Stimulated activated naive B cell treated with anti-CD40 and anti-IgM and Interleukin-4, amounts not matched to agents 10 μg/mL and 1 μg/mL and 100 μg/mL, for 72 hours (primary cell): Measurements from ENCODE around the gene FMR1NB.

Experiments used
- ATAC-seq, 2 donors: fragments of 150-1000 bp; cut with Tn5 transposase; replicated peaks; 2 replicates each; pipeline ENCODE4 v1.10.0; 2021; ENCODE audit warnings: moderate library complexity in 1 of 2
- DNase-seq: peaks from one replicate; pipeline ENCODE4 v3.0.0; 2021
- H3K27ac Mint-ChIP-seq: one replicate; pipeline ENCODE4 v1.8.0; 2022; ENCODE audit warnings: mild to moderate bottlenecking, mixed read lengths
- H3K27me3 Mint-ChIP-seq, 2 donors: one replicate each; pipeline ENCODE4 v1.8.0; 2022; ENCODE audit warnings: mixed read lengths in 2 of 2
- H3K36me3 Mint-ChIP-seq, 2 donors: one replicate each; pipeline ENCODE4 v1.8.0; 2022; ENCODE audit warnings: mixed read lengths in 2 of 2, mild to moderate bottlenecking in 1 of 2
- H3K4me1 Mint-ChIP-seq, 2 donors: one replicate each; pipeline ENCODE4 v1.8.0; 2022; ENCODE audit warnings: mixed read lengths in 2 of 2, mild to moderate bottlenecking in 1 of 2
- H3K4me3 Mint-ChIP-seq, 2 donors: one replicate each; pipeline ENCODE4 v1.8.0; 2022; ENCODE audit warnings: mild to moderate bottlenecking in 2 of 2, mixed read lengths in 2 of 2, moderate library complexity in 1 of 2
- H3K9me3 Mint-ChIP-seq, 2 donors: one replicate each; pipeline ENCODE4 v1.8.0; 2022; ENCODE audit warnings: mixed read lengths in 2 of 2, mild to moderate bottlenecking in 1 of 2

Gene FMR1NB

GRCh38 chrX:148037020-148037419 is 55.9 kb downstream of the FMR1NB start:
- no peaks in the 10 kb centered on the region for H3K4me1 Mint-ChIP-seq
- no peak for ATAC-seq
- no peaks in the 10 kb centered on the region for H3K27me3 Mint-ChIP-seq
- no peak overlapping the region for H3K27ac Mint-ChIP-seq
- no peak for DNase-seq
- H3K36me3 Mint-ChIP-seq = no peaks in the 10 kb centered on the region
- H3K9me3 Mint-ChIP-seq = no peaks in the 10 kb centered on the region
- no peak overlapping the region for H3K4me3 Mint-ChIP-seq

- ATAC-seq = no peak
- no peak overlapping the region for H3K4me3 Mint-ChIP-seq
- no peaks in the 10 kb centered on the region for H3K4me1 Mint-ChIP-seq
- H3K27me3 Mint-ChIP-seq = peaks cover 0 to 3% of the 10 kb centered on the region in 2 donors
- H3K9me3 Mint-ChIP-seq = no peaks in the 10 kb centered on the region
- no peak overlapping the region for H3K27ac Mint-ChIP-seq
- H3K36me3 Mint-ChIP-seq = no peaks in the 10 kb centered on the region
- no peak for DNase-seq
These were observed 62.2 kb downstream of the FMR1NB start for GRCh38 chrX:148043271-148043855.

GRCh38 chrX:148047200-148047599 is 66.1 kb downstream of the FMR1NB start:
- H3K9me3 Mint-ChIP-seq = no peaks in the 10 kb centered on the region
- DNase-seq = no peak
- no peaks in the 10 kb centered on the region for H3K36me3 Mint-ChIP-seq
- peaks cover 4 to 12% of the 10 kb centered on the region in 2 donors for H3K27me3 Mint-ChIP-seq
- H3K27ac Mint-ChIP-seq = no peak overlapping the region
- no peaks in the 10 kb centered on the region for H3K4me1 Mint-ChIP-seq
- no peak for ATAC-seq
- H3K4me3 Mint-ChIP-seq = no peak overlapping the region

GRCh38 chrX:148049441-148049840 is 68.3 kb downstream of the FMR1NB start:
- H3K36me3 Mint-ChIP-seq = no peaks in the 10 kb centered on the region
- DNase-seq = no peak
- H3K27ac Mint-ChIP-seq = no peak overlapping the region
- H3K4me3 Mint-ChIP-seq = no peak overlapping the region
- H3K4me1 Mint-ChIP-seq = no peaks in the 10 kb centered on the region
- no peaks in the 10 kb centered on the region for H3K9me3 Mint-ChIP-seq
- peaks cover 4 to 15% of the 10 kb centered on the region in 2 donors for H3K27me3 Mint-ChIP-seq
- ATAC-seq = peak; percentile 31 to 47

- DNase-seq (no peak), ATAC-seq (no peak)
- H3K27ac Mint-ChIP-seq = no peak overlapping the region
- no peaks in the 10 kb centered on the region for H3K4me1 Mint-ChIP-seq
- H3K9me3 Mint-ChIP-seq = no peaks in the 10 kb centered on the region
- H3K36me3 Mint-ChIP-seq = no peaks in the 10 kb centered on the region
- no peak overlapping the region for H3K4me3 Mint-ChIP-seq
- H3K27me3 Mint-ChIP-seq = peaks cover 10 to 15% of the 10 kb centered on the region in 2 donors
These were observed 70.8 kb downstream of the FMR1NB start for GRCh38 chrX:148051973-148052372.

GRCh38 chrX:148067285-148067684 is 86.1 kb downstream of the FMR1NB start:
- H3K4me1 Mint-ChIP-seq = peaks cover 5 to 13% of the 10 kb centered on the region in 2 donors
- H3K27me3 Mint-ChIP-seq = peaks cover 0 to 7% of the 10 kb centered on the region in 2 donors
- H3K27ac Mint-ChIP-seq = no peak overlapping the region
- DNase-seq (no peak), ATAC-seq (no peak)
- peaks cover 0 to 6% of the 10 kb centered on the region in 2 donors for H3K36me3 Mint-ChIP-seq
- peaks cover 2 to 13% of the 10 kb centered on the region in 2 donors for H3K9me3 Mint-ChIP-seq
- H3K4me3 Mint-ChIP-seq = no peak overlapping the region

GRCh38 chrX:148069759-148070503 is 88.8 kb downstream of the FMR1NB start:
- Mint-ChIP-seq H3K36me3 (peaks cover 0 to 6% of the 10 kb centered on the region in 2 donors), H3K4me1 (peaks cover 5 to 13% of the 10 kb centered on the region in 2 donors), H3K9me3 (peaks cover 0 to 17% of the 10 kb centered on the region in 2 donors), H3K4me3 (no peak overlapping the region), H3K27ac (no peak overlapping the region), H3K27me3 (peaks cover 5 to 7% of the 10 kb centered on the region in 2 donors)
- DNase-seq (peak; percentile 1), ATAC-seq (peak; percentile 98 to 99)

- no peak for ATAC-seq
- H3K27me3 Mint-ChIP-seq = peaks cover 5 to 7% of the 10 kb centered on the region in 2 donors
- no peak overlapping the region for H3K27ac Mint-ChIP-seq
These were observed 89.4 kb downstream of the FMR1NB start for GRCh38 chrX:148070504-148070877.

More at GRCh38 chrX:148070504-148070877, 89.4 kb downstream of the FMR1NB start:
- no peak overlapping the region for H3K4me3 Mint-ChIP-seq
- H3K4me1 Mint-ChIP-seq = peaks cover 5 to 13% of the 10 kb centered on the region in 2 donors
- H3K36me3 Mint-ChIP-seq = peaks cover 0 to 6% of the 10 kb centered on the region in 2 donors
- no peak for DNase-seq
- H3K9me3 Mint-ChIP-seq = peaks cover 0 to 17% of the 10 kb centered on the region in 2 donors
